Lung microvascular endothelial cell (primary cell): Measurements from ENCODE around the gene CCNK. TPM values are rescaled to one million over a fixed set of nuclear protein-coding genes. Genes with fewer than 3 reads are reported as not detected.
A peak's percentile ranks its signal among the peaks of the same experiment; 100 is the strongest.

Source experiments
- DNase-seq, 2 donors: peaks; one replicate each; pipeline versions ENCODE4 v3.0.0 to v3.0.0-alpha.2; 2010; ENCODE audit warnings: low read depth in 2 of 2
- total RNA-seq: library from RNA; depleted of rRNA; stranded (reverse); fragments of >200 nt; gene quantifications from 2 replicates; pipeline ENCODE4 v1.2.1, GENCODE V29; 2014

Gene CCNK
- total RNA-seq, 1 donor from 2014 or later = 25.6 TPM

DNA sequence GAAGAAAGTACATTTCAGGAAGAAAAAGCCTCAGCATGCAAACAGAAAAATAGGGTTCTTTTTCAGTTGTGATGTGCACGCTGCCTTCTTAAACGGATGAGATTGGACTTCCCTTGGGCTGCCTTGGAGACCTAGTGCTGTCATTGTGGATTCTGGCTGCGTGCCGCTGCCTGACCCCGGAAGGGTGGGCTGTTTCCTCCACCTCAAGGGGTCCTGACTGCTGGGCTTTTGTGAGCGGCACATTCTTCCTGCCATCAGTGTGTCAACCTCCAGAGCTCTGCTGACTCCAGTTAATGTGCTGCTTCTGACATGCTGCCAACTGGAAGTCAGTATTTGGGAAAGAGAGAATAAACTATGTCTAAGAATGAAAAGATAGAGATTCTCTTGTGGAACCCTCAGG lies 25.1 kb downstream of the CCNK start:
- DNase-seq = peak in 1 of 2 donors; percentile 63

DNA sequence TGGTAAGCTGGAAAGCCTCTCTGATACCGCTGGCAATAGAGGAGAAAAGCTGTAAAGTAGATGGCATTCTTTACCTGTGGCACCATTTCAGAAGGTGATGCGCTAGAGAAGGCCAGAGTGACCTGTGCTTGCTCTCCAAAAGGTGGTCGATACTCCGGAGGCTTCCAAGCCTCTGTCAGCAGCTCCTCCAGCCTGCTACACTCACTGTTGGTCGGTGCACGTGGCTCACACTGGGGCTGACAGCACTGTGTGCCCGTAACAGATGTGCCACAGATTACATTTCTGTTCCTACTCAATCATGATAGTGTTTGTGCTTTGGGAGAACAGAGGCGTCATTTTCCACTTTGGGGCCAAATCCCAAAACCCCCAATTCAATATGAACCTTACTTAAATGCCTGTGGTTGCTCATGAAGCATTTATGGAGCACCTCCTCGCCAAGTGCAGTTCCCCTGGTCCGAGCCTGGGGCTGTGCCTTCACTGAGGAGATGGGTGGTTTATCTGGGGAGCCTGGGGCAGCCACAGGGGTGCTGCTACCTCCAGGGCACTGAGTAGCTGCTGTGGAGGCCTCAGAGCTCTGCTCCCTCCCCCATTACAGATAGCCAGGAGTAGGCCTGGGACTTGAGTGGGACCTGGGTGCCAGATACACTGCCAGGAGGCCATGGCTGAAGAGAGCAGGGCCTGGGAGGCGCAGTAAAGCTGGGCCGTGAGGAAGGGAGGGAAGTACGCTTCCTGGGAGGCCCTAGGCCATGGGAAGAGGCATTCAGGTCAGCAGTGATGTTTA lies 26.8 kb downstream of the CCNK start:
- no peak for DNase-seq

DNA sequence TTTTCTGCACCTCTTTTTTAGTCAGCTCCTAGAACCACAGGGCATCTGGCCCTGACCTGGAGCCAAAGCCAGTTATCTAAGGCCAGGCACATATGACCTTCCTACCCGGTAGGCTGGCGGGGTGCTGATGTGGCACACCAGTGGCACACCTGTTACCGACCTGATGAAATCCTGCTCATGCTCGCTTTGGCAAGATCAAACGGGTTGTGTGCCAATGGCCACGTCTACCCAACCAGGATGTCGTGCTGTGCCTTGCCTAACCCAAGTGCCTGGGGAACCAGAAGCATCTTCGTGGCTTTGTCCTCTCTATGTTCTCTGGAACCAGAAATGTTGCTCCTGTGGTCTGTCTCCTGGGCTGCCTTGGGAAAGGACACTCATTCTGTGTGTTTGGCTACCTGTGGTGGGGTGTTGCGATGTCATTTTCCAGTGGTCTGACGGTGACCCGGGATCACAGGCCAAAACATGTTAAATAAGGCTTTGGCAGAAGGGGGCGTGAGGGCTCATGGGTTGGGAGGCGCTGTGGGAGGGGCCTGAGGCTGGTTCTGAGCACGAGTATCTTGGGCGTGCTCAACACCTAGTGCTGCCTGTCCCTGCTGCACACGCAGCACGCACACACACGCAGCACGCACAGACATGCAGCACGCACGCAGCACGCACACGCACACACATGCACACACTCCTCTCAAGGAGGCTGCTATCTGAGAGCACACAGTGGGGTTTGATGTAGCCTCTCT lies 27.9 kb downstream of the CCNK start:
- DNase-seq = no peak

- DNase-seq = no peak
Observed at GRCh38 chr14:99509871-99510555, 28.8 kb downstream of the CCNK start.

GRCh38 chr14:99510556-99511139 lies 29.4 kb downstream of the CCNK start:
- DNase-seq = no peak

- no peak for DNase-seq
Observed at GRCh38 chr14:99511421-99512109, 30.4 kb downstream of the CCNK start.

GRCh38 chr14:99512110-99512449 lies 30.9 kb downstream of the CCNK start:
- DNase-seq = no peak

GRCh38 chr14:99512571-99513182 lies 31.5 kb downstream of the CCNK start:
- no peak for DNase-seq

- DNase-seq = no peak
Observed at GRCh38 chr14:99513183-99513694, 32.0 kb downstream of the CCNK start.

- DNase-seq = no peak
Observed at GRCh38 chr14:99513946-99514551, 32.8 kb downstream of the CCNK start.

GRCh38 chr14:99514552-99515300 lies 33.5 kb downstream of the CCNK start:
- DNase-seq = no peak

DNA sequence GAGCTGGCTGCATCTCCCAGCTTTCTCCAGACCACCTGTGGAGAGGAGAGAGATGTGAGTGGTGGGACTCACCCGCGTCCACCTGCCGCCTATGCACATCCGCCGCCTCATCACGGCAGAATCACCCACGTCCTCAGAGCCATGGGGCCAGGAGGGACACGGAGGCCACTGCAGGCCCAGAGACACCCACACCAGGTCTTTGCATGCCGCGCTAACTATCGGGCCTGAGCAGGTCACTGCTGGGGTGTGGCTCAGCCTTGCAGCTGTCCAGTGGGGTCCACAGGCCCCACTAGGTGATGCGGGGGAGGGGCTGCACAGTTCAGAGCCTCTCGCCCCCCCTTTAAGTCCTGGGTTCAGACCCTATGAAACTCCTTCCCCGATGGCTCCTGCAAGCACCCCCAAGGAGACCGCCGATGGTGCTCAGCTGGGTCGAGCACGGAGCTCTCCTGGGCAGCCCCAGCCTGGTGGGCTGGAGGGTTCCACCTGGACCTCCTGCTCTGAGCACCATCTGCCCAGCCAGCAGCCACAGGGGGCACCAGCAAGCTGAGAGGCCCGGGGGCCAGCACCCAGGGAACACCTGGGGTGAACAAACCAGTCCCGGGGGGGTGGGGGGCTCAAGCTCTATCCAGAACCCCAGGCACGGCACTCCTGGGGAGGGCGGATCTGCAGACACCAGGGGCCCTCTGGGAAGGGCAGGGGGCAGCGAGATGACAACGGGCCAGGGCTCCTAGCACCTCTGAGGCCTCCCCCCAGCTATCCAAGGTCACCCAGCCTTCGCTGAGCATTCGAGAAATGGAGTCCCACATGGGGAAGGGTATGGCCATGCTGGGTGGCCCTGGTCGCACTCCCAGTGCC lies 34.3 kb downstream of the CCNK start:
- no peak for DNase-seq

DNA sequence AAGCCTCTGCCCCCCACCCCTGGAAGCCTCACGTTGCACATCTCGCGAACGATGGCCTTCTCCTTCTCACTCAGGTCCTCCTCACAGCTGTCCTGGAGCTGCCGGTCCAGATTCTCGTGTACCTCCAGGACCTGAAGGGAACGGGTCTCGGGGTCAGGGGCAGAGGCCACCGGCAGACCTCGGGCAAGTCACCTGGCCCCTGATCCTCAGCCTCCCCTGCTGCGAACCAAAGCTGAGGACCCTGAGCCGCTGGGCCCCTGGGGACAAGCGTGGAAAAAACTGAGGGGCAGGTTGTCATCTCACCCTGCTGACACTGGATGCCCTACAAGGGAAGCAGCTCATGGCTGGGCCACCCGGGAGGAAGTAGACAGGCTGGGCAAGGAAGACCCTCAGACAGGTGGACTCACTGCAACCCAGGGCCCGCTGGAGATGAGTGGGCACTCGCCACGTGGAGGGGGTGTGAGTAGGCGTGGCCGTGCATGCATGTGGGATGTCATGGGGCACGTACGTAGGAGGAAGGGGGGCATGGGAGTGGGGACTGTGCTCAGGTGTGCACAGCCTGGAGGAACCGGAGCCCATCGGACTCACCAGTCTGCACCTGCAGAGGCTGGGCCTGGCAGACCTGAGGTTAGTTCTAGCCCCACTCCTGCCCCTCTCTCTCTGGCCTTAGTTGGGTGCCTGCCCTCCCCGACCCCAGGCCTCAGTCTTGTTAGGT lies 35.1 kb downstream of the CCNK start:
- DNase-seq = no peak

DNA sequence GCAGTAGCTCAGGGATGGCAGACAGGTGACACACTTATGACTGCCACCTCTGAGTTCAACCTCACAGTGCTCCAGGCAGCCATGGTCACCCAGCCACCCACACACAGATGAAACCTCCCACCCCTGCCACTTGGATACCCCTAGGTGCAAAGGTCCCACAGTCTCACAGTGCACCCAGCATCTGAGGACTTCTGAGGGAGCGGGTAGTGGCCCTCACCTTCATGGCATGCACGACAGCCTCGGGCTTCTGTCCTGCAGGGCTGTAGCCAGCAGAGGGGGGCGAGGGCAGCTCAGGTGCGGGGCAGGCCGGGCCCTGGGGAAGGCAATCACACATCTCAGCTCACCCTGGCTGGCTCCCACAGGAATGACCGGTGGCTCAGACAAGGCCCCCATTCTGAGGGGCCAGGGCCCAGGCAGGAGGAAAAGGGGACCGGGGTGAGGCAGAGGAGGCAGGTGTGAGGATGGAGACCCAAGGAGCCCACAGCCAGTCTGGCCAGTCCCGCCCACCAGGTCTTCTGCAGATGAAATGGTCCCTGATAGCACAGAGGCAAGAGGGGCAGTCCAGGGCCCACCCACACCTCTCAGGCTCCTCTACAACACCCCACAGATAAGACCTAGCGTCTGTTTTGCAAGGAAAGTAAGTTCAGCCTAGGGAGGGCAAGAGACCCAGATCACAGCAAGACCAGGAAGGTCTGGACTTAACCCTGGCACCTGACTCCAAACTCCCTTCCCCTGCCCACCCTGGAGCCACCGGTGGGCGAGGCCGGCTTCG lies 35.8 kb downstream of the CCNK start:
- DNase-seq = no peak

- no peak for DNase-seq
Observed at GRCh38 chr14:99517643-99518381, 36.6 kb downstream of the CCNK start.
